PC-3 (cell line): ENCODE measurements around the gene ZNF79.

Experiments used
- EZH2 ChIP-seq: fragments of 300-600 bp; sonication (generic); IDR thresholded peaks from one replicate; pipeline ENCODE4 v1.6.1; 2017; ENCODE audit warnings: antibody characterized with exemption, mild to moderate bottlenecking, low read length; ENCODE audit not compliant: unreplicated experiment
- TF ChIP-seq, protein P1 (sequence below): fragments of 300-600 bp; sonication (generic); conservative IDR thresholded peaks from 2 replicates; pipeline ENCODE4 v1.5.1; 2017; ENCODE audit warnings: antibody characterized with exemption, low read depth, mild to moderate bottlenecking, low read length

DNA sequence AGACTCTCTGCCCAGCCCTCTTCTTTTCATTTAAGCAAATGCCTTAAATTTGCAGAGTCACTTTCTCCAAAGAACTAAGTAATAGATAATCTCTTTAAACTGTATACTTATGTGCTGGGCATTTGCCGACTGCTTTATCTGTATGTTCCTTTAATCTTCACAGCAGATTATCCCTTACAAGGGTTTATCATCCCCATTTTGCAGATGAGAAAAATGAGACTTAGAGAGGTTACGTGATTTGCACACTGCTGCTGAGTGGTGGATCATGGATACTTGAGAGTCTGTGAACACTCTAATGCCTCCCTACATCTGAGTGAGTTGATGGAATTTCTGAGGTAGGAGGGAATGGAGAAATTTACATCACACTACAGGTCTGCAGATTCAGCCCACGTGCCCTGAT, 4.2 kb downstream of the ZNF79 start:
- TF ChIP-seq, protein P1, sequence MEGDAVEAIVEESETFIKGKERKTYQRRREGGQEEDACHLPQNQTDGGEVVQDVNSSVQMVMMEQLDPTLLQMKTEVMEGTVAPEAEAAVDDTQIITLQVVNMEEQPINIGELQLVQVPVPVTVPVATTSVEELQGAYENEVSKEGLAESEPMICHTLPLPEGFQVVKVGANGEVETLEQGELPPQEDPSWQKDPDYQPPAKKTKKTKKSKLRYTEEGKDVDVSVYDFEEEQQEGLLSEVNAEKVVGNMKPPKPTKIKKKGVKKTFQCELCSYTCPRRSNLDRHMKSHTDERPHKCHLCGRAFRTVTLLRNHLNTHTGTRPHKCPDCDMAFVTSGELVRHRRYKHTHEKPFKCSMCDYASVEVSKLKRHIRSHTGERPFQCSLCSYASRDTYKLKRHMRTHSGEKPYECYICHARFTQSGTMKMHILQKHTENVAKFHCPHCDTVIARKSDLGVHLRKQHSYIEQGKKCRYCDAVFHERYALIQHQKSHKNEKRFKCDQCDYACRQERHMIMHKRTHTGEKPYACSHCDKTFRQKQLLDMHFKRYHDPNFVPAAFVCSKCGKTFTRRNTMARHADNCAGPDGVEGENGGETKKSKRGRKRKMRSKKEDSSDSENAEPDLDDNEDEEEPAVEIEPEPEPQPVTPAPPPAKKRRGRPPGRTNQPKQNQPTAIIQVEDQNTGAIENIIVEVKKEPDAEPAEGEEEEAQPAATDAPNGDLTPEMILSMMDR = no peak
- no peak for TF ChIP-seq EZH2
